Neural cell (in vitro differentiated cells): Measurements from ENCODE around the gene CD52. TPM values are rescaled to one million over a fixed set of nuclear protein-coding genes. Genes with fewer than 3 reads are reported as not detected.

ENCODE experiments used
- H2AFZ ChIP-seq: fragments of 200-600, 300-800 bp; sonication (generic), shearing (Covaris generic); 2 replicates; pipeline ENCODE4 v1.6.0; 2014; ENCODE audit warnings: low read depth, mild to moderate bottlenecking, antibody characterized with exemption, low read length, moderate library complexity
- H3F3A ChIP-seq: fragments of 200-600 bp; shearing (Covaris generic); 2 replicates; pipeline ENCODE4 v1.6.1; 2016; ENCODE audit warnings: mild to moderate bottlenecking, moderate library complexity, mixed read lengths, antibody characterized with exemption, low read length; ENCODE audit not compliant: insufficient read depth, poor library complexity, severe bottlenecking
- H3K27ac ChIP-seq: fragments of 200-600, 300-800 bp; sonication (generic), shearing (Covaris generic); 2 replicates; pipeline ENCODE4 v1.5.1; 2014; ENCODE audit warnings: mild to moderate bottlenecking, low read length, moderate library complexity
- H3K27me3 ChIP-seq: fragments of 300-800, 200-600 bp; sonication (generic), shearing (Covaris generic); 2 replicates; pipeline ENCODE4 v1.6.0; 2014; ENCODE audit warnings: mild to moderate bottlenecking, low read depth, low read length, moderate library complexity; ENCODE audit not compliant: insufficient read depth
- H3K36me3 ChIP-seq: fragments of 300-800, 200-600 bp; sonication (generic), shearing (Covaris generic); 2 replicates; pipeline ENCODE4 v1.5.1; 2014; ENCODE audit warnings: mild to moderate bottlenecking, antibody characterized with exemption, low read length, moderate library complexity; ENCODE audit not compliant: insufficient read depth
- H3K4me2 ChIP-seq: fragments of 300-800, 200-600 bp; sonication (generic), shearing (Covaris generic); 2 replicates; pipeline ENCODE4 v1.6.0; 2014; ENCODE audit warnings: mild to moderate bottlenecking, low read length
- H3K4me3 ChIP-seq: fragments of 300-800, 200-600 bp; sonication (generic), shearing (Covaris generic); 2 replicates; pipeline ENCODE4 v1.5.1; 2014; ENCODE audit warnings: mild to moderate bottlenecking, low read length, moderate library complexity
- H3K79me2 ChIP-seq: fragments of 200-600 bp; shearing (Covaris generic); replicated peaks from 2 replicates; pipeline ENCODE4 v1.6.0; 2014; ENCODE audit warnings: mild to moderate bottlenecking, low read length, moderate library complexity; ENCODE audit not compliant: insufficient read depth
- H3K9ac ChIP-seq: fragments of 300-800, 200-600 bp; sonication (generic), shearing (Covaris generic); 2 replicates; pipeline ENCODE4 v1.6.1; 2016; ENCODE audit warnings: mild to moderate bottlenecking, low read length, mixed read lengths
- H3K9me2 ChIP-seq: fragments of 200-600 bp; shearing (Covaris generic); 2 replicates; pipeline ENCODE4 v1.6.1; 2016; ENCODE audit warnings: mild to moderate bottlenecking, low read length, mixed read lengths; ENCODE audit not compliant: insufficient read depth
- H3K9me3 ChIP-seq: fragments of 200-600, 300-800 bp; sonication (generic), shearing (Covaris generic); 2 replicates; pipeline ENCODE4 v1.6.1; 2016; ENCODE audit warnings: mild to moderate bottlenecking, mixed run types, low read length, moderate library complexity, mixed read lengths
- H4K20me1 ChIP-seq: fragments of 200-600 bp; shearing (Covaris generic); 2 replicates; pipeline ENCODE4 v1.6.1; 2016; ENCODE audit warnings: mild to moderate bottlenecking, mixed run types; ENCODE audit not compliant: insufficient read depth
- EP300 ChIP-seq: fragments of 450-650 bp; conservative IDR thresholded peaks from 2 replicates; pipeline ENCODE4 v1.6.1; 2014; ENCODE audit warnings: antibody characterized with exemption, mild to moderate bottlenecking, moderate library complexity; ENCODE audit not compliant: poor library complexity, severe bottlenecking
- EZH2 ChIP-seq: fragments of 200-600, 300-800 bp; shearing (Covaris generic), sonication (generic); IDR thresholded peaks from 2 replicates; pipeline ENCODE4 v1.6.1; 2014; ENCODE audit warnings: antibody characterized with exemption, low read length, borderline replicate concordance, mild to moderate bottlenecking; ENCODE audit not compliant: insufficient read depth, poor library complexity, severe bottlenecking
- MXI1 ChIP-seq: fragments of 450-650 bp; conservative IDR thresholded peaks from 2 replicates; pipeline ENCODE4 v1.6.1; 2014; ENCODE audit warnings: antibody characterized with exemption, mild to moderate bottlenecking; ENCODE audit not compliant: poor library complexity, severe bottlenecking
- POLR2AphosphoS5 ChIP-seq: IDR thresholded peaks from 2 replicates; pipeline ENCODE4 v1.6.1; 2012
- RAD21 ChIP-seq: fragments of 450-650 bp; conservative IDR thresholded peaks from 2 replicates; pipeline ENCODE4 v1.6.1; 2014; ENCODE audit warnings: antibody characterized with exemption, mild to moderate bottlenecking, moderate library complexity
- REST ChIP-seq: IDR thresholded peaks from 2 replicates; pipeline ENCODE4 v1.6.1; 2012; ENCODE audit warnings: borderline replicate concordance
- SMC3 ChIP-seq: fragments of 450-650 bp; conservative IDR thresholded peaks from 2 replicates; pipeline ENCODE4 v1.6.1; 2014; ENCODE audit warnings: antibody characterized with exemption, mild to moderate bottlenecking, moderate library complexity; ENCODE audit not compliant: poor library complexity
- TAF1 ChIP-seq: IDR thresholded peaks from 2 replicates; pipeline ENCODE4 v1.6.1; 2012; ENCODE audit warnings: low read depth
- polyA plus RNA-seq: library from polyadenylated mRNA; depleted of rRNA; stranded (reverse); fragments of >200 nt; gene quantifications from 2 replicates; pipeline ENCODE4 v1.2.3, GENCODE V29; 2014
- TF ChIP-seq, protein P1 (sequence below): fragments of 450-650 bp; IDR thresholded peaks from 2 replicates; pipeline ENCODE4 v1.5.1; 2014; ENCODE audit warnings: antibody characterized with exemption, mild to moderate bottlenecking, moderate library complexity; ENCODE audit not compliant: poor library complexity, severe bottlenecking

The CD52 gene
- polyA plus RNA-seq, 1 donor from 2014 or later, result not detected

DNA sequence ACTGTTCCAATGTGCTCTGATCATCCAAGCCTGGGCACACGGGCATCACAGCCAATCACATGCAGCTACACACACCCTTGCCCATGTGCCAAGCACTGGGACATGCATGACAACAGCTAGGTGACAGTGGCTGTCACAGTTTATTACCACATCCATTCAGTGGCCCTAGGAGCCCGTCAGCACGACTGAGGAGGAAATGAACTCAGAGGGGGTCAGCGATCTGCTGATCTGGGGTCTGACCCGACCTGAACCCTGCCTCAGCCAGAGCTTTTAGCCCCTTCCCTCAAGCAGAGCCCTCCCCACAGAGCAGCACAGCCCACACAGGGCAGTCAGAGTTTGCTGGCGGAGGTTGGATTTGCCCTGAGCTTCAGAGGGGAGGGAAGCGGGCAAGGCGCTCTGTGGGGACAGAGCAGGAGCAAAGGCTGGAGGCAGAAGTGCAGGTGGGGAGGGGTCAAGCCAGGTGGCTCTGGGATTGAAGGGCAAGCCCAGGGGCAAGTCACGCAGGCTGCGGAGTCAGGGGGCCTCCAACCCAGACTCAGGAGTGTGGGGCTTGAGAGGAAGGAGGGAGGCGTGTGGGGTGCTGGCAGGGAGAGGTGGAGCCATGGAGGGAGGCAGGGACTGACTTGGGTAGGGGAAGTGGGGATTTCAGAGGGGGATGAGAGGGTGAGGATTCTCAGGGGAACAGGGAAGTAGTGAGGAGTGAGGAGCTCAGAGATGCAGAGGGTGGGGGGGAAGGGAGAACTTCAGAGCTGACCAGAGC, 27.5 kb upstream of the CD52 start:
- TF ChIP-seq POLR2AphosphoS5 (no peak), EZH2 (no peak), TAF1 (no peak), SMC3 (no peak), MXI1 (no peak), REST (no peak), RAD21 (no peak), EP300 (no peak)
- TF ChIP-seq, protein P1, sequence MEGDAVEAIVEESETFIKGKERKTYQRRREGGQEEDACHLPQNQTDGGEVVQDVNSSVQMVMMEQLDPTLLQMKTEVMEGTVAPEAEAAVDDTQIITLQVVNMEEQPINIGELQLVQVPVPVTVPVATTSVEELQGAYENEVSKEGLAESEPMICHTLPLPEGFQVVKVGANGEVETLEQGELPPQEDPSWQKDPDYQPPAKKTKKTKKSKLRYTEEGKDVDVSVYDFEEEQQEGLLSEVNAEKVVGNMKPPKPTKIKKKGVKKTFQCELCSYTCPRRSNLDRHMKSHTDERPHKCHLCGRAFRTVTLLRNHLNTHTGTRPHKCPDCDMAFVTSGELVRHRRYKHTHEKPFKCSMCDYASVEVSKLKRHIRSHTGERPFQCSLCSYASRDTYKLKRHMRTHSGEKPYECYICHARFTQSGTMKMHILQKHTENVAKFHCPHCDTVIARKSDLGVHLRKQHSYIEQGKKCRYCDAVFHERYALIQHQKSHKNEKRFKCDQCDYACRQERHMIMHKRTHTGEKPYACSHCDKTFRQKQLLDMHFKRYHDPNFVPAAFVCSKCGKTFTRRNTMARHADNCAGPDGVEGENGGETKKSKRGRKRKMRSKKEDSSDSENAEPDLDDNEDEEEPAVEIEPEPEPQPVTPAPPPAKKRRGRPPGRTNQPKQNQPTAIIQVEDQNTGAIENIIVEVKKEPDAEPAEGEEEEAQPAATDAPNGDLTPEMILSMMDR, result no peak
- H3K27ac ChIP-seq, result no peak overlapping the region
- H3K9ac ChIP-seq, result no peak overlapping the region

DNA sequence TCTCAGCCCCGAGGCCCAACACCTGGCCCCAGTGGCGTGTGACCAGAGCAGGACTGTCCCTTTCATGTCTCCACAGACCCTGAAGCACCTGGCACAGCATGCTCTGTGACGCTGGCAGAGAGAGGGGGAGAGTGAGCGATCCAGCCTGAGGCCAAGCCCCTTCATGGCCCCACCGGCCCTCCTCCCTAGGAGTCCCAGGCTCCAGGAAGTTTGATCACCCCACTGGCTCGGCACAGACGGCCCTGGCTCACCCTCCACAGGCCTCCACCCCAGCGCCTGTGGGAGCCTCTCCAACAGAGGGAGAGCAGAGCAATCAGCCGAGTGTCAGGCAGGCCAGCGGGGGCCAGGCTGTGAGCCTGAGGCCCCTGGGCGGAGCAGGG, 26.9 kb upstream of the CD52 start:
- no peaks in the 10 kb centered on the region for H3K9me3 ChIP-seq
- no peak overlapping the region for H3K27ac ChIP-seq
- no peaks in the 10 kb centered on the region for H4K20me1 ChIP-seq
- H3F3A ChIP-seq, result no peaks in the 10 kb centered on the region
- TF ChIP-seq POLR2AphosphoS5, result no peak
- TF ChIP-seq REST, result no peak
- TF ChIP-seq RAD21, result no peak
- no peak for TF ChIP-seq MXI1
- TF ChIP-seq EP300, result no peak
- TF ChIP-seq EZH2, result no peak
- TF ChIP-seq, protein P1, result no peak
- TF ChIP-seq SMC3, result no peak
- TF ChIP-seq TAF1, result no peak
- H3K4me2 ChIP-seq, result no peak overlapping the region
- no peaks in the 10 kb centered on the region for H3K27me3 ChIP-seq
- H3K9me2 ChIP-seq, result no peaks in the 10 kb centered on the region
- no peaks in the 10 kb centered on the region for H3K36me3 ChIP-seq
- no peaks in the 10 kb centered on the region for H3K79me2 ChIP-seq
- no peak overlapping the region for H3K4me3 ChIP-seq
- no peak overlapping the region for H2AFZ ChIP-seq
- no peak overlapping the region for H3K9ac ChIP-seq

More for the DNA sequence above, 27.5 kb upstream of the CD52 start:
- no peaks in the 10 kb centered on the region for H3K79me2 ChIP-seq
- no peaks in the 10 kb centered on the region for H3F3A ChIP-seq
- H3K4me2 ChIP-seq, result no peak overlapping the region
- no peaks in the 10 kb centered on the region for H3K9me2 ChIP-seq
- no peaks in the 10 kb centered on the region for H3K36me3 ChIP-seq
- no peaks in the 10 kb centered on the region for H3K27me3 ChIP-seq
- H2AFZ ChIP-seq, result no peak overlapping the region
- no peak overlapping the region for H3K4me3 ChIP-seq
- no peaks in the 10 kb centered on the region for H3K9me3 ChIP-seq
- no peaks in the 10 kb centered on the region for H4K20me1 ChIP-seq
